HG02759 (cell line): ENCODE data around the gene HMCN2.

Experiments used
- ATAC-seq: cut with Tn5 transposase; IDR thresholded peaks from one replicate; pipeline ENCODE4 v1.9.1; 2021; ENCODE audit warnings: mild to moderate bottlenecking, moderate library complexity; ENCODE audit not compliant: unreplicated experiment

The HMCN2 gene

DNA sequence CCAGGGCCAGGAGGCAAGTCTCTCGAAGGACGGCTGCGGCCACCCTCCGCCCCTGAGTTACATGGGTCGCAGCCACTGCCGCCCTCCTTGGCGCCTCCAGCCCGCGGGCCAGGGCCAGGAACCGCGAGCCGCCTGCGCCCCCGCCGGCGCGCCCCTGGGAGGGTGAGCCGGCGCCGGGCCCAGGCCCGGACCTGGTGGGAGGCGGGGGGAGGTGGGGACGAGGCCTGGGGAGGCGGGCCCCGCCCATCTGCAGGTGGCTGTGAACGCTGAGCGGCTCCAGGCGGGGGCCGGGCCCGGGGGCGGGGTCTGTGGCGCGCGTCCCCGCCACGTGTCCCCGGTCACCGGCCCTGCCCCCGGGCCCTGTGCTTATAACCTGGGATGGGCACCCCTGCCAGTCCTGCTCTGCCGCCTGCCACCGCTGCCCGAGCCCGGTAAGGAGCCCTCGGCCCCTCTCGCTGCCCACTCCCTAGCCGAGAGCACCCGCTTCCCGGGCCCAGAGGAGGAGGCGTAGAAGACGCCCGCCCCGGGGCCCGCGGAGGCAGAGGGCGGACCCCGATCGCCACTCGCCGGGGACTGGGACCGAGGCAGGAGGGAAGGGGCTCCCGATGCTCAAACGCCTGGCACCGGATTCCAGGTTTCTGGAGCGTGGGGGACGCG, 179.1 kb downstream of the HMCN2 start, which contains the start of gene ASS1:
Gene ASS1, plus strand, starts transcription at position 397 of the 657 bp plus-strand sequence. CDS start 7,268 bp downstream, outside the sequence.
- no peak for ATAC-seq

DNA sequence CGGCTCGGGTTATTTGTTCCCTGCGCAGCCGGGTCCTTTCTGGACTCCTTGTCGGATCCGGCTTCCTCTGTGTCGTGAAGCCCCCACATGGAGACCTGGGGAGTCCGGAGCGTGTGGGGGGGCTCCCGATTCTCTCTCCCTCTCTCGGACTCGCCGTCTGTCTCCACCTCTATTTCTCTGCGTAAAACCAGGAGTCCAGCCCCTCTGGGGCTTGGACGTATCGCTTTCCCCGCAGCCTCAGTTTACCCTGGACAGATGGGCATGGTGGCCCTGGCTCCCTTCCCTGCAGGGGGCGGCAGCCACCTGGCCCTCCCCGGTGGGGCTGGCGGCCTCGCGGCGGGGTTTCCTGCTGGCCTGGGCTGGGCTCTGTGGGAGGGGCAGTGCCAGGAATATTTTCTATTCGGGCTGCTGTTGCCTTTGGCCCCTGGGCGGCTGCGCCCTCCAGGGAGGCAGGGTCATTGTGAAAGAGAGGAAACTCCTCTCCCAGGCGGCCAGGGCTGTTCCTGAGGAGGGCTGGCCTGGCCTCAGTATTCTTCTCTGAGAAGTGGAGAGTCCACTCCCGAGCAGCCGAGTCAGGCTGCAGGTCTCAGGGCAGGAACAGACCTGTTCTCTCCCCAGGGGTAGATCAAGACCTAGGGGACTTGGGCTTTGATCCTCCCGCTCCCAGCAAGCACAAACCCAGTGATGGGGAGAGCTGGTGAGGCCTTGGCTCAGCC, 179.9 kb downstream of the HMCN2 start:
- no peak for ATAC-seq

DNA sequence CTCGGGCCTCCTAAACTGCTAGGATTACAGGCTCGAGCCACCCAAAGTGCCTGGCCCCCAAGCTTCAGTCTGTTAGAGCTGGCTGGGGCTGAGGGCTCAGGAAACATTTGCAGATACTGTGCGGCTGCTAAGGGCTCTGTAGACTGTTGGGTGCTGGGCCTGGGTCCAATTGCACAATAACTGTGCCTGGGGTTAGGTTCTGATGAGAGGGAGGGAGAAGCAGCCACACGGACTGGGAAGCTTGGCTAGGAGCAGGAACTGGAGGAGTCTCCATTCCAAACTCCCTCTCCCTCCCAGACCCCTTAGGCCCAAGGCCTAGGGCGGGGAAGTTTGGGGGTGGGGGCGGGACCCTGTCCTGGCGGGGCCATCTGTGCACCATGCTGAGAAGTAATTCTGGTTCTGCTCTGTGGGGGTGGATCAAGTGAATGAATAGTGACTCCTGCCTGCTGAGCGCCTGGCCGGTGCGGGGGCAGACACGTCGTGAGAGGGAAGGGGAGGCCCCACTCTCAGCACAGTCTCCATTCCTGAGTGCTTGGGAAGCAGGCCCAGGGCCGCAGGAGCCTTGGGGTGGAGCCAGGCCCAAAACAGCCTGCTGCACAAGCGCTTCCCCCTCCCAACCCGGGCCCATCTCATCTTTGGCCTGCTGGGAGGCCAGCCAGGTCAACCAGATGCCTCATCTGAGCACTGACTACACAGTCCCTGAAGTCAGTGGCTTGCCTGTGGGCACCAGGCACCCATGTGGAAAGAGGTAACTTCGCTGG, 180.7 kb downstream of the HMCN2 start:
- no peak for ATAC-seq

DNA sequence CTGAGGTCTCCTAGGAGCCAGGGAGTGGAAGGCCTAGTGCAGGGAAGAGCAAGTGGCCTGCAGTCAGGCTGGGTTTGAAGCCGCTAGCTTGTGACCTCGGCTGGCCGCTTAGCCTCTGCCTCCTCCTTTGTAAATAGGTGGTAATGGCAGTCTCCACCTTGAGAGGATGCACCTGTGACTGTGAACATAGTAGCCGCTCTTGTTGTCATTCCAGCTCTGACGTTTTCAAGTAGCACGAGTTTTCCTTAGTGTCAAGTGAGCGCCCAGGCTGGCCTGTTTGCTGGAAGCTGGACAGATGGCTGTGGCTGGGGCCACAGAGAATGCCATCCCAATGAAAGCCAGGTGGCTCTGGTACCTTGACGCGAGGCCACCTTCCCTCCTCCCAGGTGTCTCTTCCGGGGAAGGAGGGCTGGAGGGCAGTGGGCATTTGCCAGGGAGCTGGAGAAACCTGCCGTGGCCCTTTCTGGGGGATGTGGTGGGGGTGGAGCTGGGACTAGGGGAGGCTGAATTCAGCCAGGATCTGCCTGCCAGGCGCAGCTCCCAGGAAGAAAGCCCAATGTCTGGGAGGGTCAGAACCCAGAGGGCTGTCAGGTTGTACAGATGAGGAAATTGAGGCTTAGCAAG, 181.7 kb downstream of the HMCN2 start:
- ATAC-seq: no peak

DNA sequence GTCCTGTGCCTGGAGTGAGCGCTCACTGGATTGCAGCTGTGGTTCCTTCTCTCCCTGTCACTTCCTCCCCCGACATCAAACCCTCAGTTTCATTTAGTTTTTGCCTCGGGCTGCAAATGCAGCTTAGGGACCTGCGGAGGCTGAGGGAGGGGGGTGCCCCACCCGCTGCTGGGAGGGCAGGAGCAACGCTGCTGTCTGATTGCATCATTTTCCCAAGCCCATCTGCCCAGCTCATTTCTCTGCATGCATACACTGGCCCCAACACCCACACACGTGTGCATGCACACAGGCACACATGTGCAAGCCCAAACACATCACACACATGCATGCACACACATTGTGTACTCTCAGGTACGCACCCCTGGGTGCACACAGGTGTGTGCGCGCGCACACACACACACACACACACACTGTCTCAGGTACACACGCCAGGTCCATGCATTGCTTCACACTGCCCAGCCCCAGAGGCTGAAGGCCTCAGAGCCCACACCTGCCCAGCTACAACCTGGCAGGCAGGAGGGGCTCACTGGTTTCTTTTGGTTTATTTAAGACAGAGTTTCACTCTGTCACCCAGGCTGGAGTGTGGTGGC, 182.6 kb downstream of the HMCN2 start:
- ATAC-seq: no peak

DNA sequence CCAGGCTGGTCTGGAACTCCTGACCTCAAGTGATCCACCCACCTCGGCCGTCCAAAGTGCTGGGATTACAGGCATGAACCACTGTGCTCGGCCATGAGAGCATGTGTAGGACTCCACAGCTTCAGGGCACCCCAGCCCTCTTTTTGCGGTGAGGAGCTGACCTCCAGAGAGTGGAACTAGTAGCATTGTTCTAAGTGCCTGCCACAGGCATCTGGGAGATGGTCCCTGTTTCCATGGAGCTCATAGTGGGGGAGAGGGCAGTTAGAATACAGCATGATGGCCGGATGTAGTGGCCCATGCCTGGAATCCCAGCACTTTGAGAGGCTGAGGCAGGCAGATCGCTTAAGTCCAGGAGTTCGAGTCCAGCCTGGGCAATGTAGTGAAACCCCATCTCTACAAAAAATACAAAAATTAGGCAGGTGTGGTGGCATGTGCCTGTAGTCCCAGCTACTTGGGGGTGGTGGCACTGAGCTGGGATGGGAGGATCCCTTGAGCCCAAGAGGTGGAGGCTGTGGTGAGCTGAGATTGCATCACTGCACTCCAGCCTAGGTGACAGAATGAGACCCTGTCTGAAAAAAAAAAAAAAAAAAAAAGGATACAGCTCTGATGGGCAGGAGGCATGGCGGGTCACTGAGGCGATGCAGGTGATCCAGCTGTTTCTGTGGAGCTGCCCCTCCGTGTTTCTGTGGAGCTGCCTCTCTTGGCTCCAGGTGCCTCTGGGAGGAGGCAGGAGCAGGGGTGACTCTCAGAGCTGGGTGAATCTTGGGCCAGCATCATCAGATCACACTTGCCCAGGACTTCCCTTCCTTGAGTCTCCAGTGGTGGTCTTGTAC, 183.4 kb downstream of the HMCN2 start:
- no peak for ATAC-seq

DNA sequence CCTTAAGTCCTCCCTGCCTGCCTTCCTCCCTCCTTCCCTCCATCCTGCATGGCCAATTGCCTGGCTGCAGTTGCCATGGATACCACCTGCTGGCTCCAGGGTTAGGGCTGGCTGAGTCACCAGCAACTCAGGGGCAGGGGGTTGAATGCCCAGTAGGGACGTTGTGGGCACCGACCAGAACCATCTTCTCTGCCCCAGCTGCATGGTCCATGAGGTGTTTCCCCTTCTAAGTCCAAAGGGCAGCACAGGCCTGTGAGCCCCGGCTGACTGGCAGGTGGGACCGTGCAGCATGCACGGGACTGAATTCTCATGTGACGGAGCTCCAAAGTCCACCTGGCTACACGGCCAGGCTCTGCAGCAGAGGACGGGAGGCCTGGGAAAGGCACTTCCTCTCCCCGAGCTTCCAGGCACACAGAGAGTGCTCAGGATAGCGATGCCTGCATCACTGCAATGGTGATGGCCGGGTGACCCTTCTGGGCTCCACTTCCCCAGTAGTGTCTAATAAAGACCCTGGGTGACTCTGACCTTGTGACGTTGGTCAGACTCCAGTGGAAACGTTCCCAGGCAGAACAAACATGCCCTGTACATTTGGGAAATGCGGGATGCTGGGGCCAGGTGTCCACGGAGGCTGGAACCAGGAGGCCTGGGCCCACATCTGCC, 184.9 kb downstream of the HMCN2 start:
- no peak for ATAC-seq

DNA sequence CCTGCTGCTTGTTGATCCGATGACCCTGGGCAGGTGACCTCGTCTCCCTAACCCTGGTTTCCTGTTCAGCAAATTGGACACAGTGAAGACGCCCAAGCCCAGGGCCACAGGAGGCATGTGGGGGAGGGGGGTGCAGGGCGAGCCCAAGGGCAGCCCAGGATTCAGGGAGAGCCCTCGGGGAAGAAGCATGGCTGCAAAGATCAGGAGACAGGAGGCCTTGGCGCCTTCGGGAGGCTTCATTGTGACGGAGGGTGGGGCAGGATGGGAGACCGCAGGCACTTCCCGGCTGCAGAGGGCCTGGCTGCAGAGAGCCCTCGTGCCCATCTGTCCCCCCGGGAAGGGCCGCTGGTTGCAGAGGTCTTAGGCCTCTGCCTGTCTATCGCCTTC, 185.4 kb downstream of the HMCN2 start:
- no peak for ATAC-seq

DNA sequence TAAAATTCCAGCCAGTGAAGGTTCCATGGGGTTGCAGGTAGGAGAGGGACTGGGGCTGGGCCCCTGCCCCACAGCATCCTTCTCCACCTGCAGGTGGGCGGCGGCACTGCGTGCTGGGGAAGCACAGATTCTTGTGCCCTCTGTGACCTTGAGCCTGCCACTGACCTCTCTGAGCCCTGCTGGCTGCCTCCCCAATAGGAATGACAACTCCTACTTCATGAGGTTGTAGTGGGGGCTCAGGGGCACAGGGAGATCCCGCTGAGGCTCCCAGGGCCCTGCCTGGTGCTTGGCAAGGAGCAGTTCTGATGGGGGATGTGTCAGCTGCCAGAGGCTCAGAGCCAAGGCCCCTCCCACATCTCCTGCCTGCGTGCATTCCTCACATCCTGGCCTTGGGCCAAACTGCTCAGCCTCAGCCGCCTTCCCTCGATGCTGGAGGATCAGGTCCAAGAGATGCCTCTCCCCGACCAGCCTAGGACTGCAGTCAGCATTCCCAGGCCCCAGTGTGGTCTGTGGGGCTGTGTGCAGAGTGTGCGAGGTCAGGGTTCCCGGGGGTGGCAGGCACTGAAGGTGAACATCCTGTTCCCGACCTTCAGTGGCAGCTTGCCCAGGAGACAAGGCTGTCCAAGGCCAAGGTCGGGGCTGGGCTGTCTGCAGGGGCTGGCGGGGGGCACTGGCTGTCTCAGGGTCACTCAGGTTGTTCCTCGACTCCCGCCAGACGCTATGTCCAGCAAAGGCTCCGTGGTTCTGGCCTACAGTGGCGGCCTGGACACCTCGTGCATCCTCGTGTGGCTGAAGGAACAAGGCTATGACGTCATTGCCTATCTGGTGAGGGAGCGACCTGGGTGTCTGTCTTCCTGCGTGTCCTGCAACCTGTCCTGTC, 186.2 kb downstream of the HMCN2 start:
- no peak for ATAC-seq

DNA sequence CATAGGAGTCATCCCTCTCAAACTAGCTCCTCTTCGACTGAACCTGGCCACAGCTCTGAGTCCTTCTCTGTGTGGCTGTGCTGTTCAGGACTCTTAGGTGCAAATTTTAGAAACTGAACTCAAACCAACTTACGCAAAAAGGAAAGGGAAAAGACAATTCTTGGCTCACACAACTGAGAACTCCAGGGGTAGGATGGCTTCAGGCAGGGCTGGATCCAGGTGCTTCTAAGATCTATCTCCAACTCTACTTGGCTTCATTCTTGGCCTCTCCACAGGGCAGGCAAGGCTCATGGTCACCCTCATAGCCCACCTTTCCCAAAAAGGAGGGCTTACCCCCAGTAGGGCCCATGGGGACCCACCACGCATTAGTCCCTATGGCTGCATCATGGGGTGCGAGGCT, 187.3 kb downstream of the HMCN2 start:
- no peak for ATAC-seq

DNA sequence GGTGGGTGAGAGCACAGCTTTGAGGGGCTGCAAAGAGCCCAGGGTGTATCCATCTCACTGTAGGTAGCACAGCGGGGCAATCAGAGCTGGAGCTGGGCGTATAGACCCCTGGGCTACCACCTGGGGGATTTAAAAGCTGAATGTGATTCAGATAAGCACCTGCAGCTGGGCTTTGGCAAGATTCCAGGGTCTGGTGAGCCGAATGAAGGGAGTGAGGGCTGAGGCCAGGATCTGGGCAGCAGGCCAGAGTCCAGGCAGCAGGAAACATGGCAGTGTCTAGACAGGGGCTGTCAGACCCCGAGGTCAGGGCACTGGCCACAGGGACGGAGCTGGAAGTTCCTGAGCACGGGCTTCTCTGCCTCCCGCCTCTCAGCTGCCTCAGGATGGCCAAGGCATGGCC, 187.9 kb downstream of the HMCN2 start:
- ATAC-seq: no peak

DNA sequence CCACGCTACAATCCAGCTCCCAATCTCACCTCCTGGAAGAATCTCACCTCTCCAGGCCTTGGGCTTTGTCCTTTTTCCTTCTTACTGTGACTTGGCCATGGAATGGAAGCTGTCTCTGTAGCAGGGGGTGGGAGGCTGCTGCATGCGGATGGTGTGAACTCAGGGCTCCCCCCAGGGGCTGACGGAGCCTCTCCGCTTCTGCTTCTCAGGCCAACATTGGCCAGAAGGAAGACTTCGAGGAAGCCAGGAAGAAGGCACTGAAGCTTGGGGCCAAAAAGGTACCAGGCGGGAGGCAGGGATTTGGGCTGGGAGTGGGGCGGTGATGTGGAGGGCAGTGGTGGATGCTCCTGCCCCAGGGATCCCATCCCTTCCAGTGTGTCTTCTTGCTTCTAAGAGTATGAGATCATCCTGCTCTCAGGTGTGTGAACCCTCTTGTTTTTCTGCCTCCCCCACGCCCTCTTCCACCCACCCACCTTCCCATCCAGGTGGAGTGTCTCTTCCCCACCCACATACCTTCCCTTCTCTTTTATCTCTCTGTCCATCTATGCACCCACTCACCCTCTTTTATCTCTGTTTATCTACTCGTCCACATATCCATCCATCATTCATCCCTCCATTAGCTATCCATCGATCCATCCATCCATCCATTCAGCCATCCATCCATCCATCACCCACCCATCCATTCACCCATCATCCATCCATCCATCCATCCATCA, 188.7 kb downstream of the HMCN2 start:
- ATAC-seq: no peak

DNA sequence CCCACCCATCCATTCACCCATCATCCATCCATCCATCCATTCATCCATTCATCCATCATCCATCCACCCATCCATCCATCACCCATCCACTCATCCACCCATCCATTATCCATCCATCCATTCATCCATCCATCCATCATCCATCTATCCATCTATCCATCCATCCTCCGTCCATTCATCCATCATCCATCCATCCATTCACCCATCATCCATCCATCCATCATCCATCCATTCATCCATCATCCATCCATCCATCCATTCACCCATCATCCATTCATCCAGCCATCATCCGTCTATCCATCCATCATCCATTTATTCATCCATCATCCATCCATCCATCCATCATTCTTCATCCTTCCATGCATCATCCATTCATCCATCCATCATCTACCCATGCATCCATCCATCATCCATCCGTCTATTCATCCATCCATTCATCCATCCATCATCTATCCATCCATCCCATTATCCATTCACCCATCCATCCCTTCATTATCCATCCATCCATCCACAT, 189.3 kb downstream of the HMCN2 start:
- no peak for ATAC-seq

DNA sequence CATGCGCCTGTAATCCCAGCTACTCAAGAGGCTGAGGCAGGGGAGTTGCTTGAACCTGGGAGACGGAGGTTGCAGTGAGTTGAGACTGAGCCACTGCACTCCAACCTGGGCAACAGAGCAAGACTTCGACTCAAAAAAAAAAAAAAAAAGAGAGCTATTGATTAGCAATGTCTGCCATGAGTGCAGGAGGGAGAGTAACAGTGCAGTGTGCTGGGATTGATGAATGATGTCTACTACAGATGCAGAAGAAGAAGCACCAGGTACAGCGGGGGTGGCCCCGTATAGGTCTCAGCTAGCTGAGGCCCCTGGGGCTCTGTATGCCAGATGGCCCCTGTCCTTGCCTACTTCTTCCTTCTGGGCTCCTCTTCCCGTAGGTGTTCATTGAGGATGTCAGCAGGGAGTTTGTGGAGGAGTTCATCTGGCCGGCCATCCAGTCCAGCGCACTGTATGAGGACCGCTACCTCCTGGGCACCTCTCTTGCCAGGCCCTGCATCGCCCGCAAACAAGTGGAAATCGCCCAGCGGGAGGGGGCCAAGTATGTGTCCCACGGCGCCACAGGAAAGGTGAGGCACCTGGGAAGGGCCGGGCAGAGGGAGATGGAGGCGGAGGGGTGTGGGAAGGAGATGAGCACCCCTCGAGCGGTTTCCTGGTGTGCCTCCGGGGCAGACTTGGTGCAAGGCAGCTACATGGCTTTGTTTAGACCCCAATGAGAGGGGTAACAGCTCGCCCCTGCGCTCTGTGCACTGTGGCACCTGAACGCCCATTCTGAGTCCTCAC, 192.7 kb downstream of the HMCN2 start:
- ATAC-seq: no peak

DNA sequence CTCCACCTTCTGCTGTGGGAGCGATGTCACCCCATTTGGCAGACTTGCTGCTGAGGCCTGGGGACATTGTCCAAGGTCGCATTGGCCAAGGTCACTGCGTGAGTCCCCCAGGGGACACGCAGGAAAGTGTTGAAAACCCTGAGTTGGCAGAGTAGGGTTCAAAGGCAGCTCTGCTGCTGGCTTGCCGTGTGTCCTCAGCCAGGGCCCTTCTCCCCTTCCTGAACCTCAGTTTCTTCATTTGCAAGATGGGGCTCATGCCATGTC, 193.2 kb downstream of the HMCN2 start:
- no peak for ATAC-seq

DNA sequence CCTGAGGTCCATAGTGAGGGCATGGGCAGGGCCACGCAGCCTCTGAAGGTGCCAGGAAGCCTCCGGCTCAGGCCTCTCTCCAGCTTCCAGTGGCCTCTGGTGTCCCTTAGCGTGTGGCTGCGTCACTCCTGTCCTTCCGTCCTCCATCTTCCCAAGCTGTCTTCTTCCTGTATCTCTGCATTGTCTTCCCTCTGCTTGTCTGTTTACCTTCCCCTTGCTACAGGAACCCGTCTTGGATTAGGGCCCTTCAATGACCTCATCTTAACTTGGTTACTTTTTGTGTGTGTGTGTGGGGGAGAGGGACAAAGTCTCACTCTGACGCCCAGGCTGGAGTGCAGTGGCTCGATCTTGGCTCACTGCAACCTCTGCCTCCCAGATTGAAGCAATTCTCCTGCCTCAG, 193.6 kb downstream of the HMCN2 start:
- no peak for ATAC-seq

DNA sequence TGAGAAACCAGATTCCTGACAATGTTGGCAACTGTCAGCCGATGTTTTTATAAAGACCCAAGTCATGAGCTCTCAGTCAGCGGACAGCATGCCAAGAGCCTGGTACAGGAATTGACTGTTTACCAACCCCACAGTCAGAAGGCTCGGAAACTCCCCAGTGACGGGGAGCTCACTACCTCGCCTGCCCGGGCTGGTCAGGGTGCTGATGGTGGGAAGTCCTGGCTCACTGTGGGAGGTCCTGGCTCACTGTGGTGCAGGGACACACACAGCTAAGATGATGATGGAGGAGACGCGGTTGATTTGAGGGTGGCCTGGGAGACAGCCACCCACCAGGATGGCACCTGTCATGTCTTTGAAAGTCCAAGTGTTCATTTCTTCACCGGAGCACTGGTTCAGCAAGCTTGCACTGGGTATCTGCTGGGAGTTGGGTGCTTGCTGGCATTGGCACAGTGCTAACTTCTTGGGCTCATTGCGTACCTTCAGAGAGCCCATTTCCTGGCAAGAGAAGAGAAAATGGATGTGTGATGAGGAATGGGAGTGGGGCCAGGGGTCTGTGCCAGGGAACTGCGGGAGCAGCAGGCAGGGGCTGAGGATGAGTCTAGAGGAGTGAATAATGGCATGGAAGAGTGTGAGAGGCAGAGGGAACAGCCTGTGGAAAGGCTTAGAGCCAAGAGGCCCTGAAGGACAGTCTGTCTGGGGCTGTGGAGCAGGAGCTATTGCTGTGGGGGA, 194.5 kb downstream of the HMCN2 start:
- no peak for ATAC-seq
